GM21381 (cell line): Measurements from ENCODE around the gene P2RX3.
"Not testable (repeated sequence)": the region's sequence is repeated elsewhere in the genome, so short reads cannot be mapped to it uniquely, and the experiment has no call there.

Experiments used
- ATAC-seq: cut with Tn5 transposase; IDR thresholded peaks from one replicate; pipeline ENCODE4 v1.9.1; 2021; ENCODE audit warnings: mild to moderate bottlenecking, moderate library complexity; ENCODE audit not compliant: unreplicated experiment

Gene P2RX3

DNA sequence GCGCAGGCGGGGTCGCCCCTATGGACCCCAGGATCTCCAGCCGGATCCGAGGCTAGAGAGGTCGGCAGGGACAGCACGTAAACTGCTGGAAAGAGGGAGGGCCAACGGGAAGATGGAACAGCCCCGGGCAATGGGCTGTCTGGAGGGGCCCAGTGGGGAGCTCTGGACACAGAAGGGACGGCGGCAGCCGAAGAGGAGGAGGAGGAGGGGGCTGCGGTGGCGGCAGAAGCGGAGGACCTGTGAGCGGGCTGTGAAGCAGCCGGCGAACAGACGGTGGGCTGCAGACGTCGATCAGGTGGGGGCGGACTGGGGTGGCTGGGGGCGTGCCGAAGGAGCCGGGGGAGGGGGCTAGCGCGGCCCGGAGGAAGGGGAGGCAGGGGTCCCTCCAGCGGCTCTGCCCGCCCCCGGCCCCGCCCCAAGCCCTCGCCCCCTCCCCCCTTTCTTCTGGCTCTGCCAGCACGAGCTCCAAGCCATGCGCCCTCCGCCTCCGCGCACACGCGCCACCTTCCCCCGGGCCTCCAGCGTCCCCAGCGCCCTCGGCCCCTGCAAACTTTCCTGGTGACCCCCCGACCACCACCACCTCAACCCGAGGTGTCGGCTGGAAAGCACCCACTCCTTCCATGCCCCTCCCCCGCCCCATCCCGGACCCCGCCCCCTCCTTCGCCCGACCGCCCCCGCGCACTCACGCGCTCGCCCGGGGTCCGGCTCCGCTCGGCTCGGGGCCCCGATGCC, 13.8 kb upstream of the P2RX3 start:
- ATAC-seq = no peak

DNA sequence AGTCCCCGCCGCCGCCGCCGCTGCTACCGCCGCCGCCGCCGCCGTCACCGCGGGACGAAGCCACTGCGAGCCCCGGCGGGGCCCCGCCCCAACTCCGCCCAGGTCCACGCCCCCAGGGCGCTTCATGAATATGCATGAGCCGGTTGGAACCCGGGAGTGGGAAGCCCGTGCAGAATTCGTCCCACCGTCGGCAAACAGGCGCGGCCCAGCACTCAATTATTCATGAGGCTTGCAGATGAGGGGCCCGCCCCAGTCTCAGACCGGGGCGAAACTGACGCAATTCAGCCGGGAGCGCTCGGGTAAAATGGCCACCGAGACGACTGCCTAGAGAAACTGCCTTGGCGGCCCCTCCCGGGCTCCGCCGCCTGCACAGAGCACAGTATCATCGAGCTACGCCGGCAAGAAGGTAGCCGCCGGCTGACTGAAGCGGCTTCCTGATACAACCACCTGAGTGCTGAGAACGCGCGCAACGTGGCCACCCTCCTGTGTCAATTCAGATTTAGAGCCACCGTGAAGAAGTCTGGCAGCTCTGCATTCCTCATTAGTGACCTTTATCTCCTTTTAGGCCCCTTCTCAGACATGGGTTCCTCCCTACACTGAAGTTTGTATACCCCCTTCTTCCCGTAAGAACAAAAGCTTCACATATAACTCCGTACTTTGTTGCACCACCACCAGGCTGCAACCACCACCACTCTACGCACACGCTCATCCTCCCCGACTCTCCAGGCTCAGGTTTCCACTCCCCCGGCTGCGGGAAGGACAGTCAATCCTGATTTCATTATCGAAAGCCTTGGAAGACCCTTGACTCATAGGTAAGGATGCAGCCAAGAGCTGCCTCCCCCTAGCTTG, 13.0 kb upstream of the P2RX3 start, which contains the start of gene TNKS1BP1:
TSS of gene TNKS1BP1 (minus strand) at position 67 of the 849 bp plus-strand sequence. CDS start 3,067 bp downstream, outside the sequence.
- peak; percentile 88 for ATAC-seq

DNA sequence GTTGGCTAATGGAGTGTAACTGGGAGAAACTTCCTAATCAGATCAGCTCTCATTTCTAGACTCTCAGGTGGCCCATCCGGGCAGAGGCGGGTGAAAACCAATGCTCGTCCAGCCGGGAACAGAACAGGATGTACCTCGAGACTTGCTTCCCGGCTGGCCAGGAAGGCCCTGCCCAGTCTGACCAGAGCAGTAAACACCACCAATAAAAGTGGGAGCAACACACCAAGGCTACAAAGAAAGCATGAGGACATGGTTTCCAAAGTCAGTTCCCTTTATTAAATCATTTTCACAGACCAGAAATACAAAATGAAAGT, 12.5 kb upstream of the P2RX3 start:
- no peak for ATAC-seq

DNA sequence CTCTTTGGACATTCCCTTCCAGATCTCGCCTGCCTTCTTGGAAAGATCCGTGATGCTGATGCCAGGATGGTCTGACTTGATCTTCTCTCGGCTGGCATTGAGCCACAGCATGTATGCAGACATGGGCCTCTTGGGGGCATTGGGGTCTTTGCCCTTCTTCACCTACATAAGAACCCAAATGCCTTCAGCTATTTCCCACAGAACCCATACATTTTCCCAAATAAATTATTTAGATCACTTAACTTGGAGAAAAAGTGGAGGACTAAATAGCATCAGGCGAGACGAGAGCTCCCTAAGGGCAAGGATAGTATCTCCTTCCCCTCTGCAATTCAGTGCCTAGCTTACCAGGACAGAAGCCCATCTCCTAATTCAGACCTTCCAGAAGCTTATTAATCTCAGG, 10.4 kb upstream of the P2RX3 start:
- ATAC-seq = no peak

DNA sequence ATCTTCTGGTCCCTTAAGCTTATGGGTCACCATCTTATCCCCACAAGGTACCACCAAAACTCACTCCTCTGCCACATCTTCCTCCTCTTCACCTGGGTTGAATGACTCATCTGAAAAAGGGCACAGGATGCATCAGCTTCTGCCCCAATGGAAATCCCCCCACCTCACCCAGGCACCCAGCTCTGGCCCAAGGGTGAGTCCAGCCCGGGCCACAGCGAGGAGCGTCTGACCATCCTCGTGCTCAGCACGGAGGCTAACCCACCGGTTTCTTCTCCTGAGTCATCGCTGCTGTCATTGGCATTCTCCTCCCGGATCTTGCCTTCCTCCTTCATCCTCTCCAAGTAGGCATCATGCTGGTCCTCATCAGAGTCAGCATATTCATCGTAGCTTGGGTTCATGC, 8.1 kb upstream of the P2RX3 start:
- ATAC-seq = no peak

DNA sequence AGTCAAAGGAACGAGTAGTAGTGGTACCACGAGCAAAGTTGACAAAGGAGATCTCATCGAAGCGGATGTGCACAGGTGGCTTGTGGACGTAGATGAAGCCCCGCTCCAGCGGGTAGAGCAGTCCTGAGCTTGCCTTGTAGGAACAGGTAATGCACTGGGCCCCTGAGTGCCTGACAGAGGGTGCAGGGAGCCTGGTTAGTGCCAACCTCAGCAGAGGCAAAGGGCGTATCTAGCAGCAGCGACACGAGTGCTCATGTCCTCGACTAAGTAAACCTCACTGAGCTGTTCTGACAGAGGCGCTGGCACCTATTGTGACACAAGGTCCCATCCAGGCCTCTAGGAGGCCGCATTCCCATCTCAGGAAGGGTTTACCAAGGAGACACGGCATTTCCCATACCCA, 6.4 kb upstream of the P2RX3 start:
- ATAC-seq = no peak

DNA sequence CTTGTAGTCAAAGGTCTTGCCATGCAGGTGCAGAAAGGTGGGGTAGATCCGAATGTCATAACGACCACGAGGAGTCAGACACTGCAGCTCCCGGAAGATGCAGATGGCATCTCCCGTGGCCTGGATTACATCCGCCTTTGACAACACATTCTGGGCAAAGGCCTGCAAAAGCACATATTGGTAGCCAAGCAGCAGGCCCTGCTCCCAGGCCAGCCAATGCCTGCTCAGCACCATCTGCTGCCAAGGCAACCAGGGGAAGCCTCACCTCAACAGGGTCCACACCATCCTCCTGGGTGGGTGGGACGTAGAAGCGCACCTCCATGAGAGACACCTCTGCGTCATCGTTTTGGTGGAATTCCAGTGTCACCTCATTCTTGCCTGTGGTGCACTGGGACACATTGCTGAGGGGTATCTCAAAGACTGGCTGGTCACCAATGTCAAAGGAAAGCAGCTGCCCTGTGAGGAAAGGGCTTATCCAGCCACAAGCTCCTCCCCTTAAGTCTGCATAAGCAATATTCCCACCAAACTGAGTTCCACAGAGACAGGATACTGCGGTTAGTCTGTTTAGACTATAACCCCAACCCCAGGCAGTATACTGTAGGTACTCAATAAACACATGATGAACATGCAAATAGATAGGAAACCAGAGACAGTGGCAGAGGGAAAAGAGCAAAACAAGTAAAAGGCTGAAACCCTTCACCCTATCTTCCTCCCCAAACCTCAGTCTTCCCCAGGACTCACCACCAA, 5.3 kb upstream of the P2RX3 start:
- no peak for ATAC-seq

DNA sequence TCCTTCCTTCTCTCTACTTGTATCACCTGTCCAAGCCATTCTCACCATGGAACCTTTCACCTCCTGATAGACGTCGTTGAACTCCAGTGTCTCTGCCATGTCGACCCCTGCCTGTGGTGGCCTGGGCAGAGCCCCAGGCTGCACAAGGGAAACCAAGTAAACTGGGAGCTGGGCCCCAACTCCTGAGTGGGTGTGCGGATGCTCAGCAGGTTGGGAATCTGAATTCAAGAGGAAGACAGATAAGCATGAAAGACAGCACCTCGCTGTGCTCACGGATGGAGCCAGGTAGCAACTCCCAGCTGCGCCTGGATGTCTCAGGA, 3.2 kb upstream of the P2RX3 start:
- ATAC-seq = peak; percentile 4

DNA sequence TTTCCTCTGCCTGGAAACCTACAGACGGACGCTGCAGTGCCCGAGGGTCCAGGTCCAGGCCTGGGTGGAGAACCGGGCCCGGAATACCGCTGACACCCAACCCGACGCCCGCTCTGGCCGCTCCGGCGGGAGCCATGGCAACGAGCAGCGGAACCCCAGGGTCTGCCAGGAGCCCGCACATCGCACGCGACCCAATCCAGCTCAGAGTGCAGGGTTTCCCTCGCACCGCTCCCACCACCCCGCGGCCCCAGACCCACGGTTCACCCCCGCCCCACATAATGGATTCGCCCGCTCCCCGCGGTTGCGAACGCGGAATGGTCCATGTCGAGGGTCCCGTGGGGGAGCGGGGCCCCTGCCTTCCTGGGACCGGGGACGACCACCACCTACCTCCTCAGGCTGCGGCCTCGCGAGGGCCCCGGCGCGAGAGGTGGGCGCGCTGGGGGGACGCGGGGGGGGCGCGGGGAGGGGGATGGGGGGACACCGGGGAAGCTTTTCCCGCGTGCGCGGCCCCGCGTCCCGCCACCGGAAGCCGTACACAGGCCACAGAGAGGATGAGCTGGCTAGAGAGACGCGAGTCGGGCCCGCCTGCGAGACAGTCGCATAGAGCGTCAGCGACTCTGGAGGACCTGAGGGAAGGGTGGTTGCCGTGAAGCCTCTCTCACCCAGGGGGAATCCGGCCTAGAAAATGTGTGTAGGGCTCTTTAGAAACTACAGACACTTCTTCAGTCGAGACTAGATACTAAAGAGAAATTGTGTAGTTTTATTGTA, 2.6 kb upstream of the P2RX3 start, which contains the start of gene SSRP1:
TSS of gene SSRP1 (minus strand) at position 550 of the 768 bp plus-strand sequence. CDS start 771 bp downstream, outside the sequence.
- ATAC-seq = peak; percentile 98

DNA sequence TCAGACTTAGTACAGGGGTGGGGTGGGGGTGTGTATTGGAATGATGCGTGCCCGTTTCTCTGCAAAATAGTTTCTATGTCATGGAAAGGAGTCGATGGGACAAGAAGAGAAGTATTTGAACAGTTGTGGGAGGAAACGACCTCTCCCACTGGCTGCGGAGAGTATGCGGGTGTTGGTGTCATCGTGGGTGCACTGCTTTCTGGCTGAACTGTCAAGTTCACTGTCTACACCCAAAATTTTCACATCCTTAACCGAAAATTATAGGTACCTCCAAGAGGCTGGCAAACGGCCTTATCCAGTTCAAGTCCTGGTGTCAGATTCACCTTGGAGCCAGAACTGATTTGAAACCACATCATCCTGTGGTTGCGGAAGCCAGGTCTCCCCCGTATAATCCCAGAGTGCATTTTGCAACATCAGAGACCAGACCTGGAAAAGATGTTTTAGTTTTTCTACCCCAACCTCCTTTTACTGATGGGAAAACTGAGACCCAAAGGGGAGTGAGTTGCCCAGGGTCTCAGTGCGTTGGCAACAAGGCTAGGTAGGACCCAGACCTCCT, 2.0 kb upstream of the P2RX3 start:
- ATAC-seq = no peak

DNA sequence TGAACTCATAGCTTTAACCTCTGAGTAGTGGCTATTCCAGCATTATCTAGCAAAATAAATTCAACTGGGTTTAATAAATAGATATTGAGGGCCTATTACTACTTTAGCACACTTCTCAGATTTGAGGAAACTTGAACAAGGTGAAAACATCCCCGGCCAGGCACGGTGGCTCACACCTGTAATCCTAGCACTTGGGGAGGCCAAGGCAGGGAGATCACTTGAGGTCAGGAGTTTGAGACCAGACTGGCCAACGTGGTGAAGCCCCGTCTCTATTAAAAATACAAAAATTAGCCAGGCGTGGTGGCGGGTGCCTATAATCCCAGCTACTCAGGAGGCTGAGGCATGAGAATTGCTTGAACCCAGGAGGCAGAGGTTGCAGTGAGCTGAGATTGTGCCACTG, 1.3 kb upstream of the P2RX3 start:
- ATAC-seq = not testable (repeated sequence)

DNA sequence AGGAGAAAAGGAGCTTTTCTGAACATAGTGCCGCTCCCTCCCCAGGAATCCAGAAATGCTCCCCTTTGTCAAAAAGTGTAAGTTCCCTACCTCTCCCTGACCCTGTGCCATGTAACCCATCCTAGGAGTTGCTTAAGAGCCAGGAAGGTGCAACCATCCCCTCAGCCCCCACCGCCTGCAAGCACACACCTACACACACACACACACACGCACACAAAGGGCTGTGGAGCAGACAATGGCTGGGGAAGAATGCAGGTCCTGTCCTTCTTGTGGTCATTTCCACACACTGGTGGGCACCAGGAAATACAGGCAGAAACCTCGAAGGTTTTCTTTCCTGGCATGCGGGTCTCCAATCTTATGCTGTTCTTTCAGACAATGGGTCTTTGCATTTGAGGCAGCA, 1.2 kb downstream of the P2RX3 start:
- ATAC-seq = no peak

DNA sequence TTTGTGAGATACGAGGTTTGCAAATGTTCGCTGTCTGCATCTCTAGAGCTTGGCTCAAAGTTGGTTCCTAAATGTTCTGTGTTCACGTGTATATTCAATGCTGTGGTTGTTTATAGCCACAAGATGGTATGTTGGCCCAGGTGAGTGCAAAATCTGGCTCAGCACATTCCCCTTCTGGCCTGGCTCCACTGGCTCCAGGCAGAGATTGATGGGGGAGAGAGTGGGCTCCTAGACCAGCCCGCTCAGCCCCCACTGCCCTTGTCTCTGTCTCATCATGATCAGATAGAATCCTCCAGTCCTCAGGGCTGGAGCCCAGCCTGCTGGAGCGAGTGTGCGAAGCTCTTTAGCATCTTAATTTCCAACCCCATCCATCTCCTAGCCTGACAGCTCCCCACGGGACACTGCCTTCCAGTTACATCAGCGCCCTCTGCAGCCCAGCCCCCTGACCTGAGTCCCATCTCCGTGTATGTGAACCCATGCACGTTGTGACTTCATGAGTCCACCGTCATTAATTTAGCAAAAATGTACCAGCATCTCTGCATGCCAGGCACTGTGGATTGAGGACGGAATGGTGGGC, 2.0 kb downstream of the P2RX3 start:
- no peak for ATAC-seq

DNA sequence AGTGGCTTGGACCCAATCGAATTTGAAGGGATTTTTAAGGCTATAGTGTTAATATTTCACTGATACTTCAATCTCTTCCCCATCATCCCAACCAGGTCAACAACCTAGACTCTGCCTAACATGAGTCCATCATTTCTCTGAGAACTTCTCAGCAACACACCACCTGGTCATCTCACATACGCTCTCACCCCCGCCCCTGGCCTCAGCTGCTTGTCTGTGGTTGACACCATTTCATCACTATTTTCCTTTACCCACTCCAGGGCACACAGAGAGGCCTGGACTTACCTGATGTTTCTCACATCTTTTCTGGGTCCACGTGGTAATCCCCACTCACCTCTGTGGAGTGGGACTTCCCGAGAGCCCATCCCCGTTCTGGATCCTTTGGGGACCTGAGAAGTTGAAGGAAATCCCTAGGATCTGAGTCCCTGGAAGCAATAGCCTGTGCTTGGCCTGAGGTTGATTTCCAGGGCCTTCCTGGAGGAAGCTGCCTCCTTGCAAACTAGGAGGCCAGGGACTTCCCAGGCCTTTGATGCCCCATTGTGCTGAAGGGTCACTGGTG, 3.2 kb downstream of the P2RX3 start:
- no peak for ATAC-seq

DNA sequence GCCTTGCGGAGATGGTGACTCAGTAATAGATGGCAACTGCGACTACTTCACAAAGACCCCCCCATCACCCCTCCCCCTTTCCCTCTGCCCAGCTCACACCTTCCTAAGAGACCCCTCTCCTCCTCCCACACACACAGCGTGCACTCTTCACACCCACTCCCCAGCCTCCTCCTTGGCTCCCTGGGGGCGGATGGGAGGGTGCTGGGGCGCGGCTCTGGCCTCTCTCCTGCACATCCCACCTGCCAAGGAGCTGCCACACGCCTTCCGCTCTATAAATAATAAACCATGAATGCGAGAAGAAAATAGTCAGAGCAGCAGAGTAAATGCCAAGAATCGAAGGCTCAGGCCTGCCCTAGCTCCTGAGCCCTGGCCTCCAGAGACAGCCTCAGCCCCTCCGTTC, 4.5 kb downstream of the P2RX3 start:
- no peak for ATAC-seq

DNA sequence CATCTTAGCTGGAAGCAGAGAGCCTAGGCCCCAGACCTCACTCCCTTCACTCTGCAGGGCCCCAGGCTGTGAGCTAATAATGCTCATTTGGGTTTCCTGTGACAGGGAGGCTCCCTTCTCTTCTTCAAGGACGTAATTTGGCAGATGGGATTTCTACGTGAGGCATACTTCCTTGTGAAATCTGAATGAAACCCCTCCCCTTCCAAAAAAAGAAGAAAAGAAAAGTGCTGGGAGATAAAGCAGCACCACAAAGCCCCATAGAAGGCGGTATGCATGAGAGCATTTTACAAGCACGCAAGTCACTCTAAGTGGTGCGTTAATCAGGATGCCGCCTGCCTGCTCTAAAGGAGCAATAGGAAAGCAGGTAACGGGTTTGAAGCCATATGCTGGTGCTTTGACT, 5.7 kb downstream of the P2RX3 start:
- ATAC-seq = no peak

DNA sequence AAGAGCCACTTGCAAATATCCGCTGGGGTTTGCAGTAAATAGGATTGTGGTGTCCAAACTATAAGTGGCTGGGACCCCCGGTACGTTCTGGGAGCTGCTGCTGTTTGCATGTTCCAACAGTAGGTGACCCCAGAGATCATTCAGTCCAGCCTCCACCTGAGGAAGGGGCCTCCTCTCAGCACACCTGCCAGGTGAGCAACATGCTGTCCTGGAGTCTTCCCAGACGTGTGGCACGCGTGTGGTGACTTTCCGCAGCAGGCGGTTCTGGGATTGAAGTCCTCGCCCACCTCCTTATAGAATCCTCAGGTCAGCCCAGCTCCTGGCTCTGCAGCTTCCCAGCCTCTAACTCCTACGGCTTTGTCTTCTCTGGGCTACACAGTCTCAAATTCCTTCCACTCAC, 6.7 kb downstream of the P2RX3 start:
- no peak for ATAC-seq

DNA sequence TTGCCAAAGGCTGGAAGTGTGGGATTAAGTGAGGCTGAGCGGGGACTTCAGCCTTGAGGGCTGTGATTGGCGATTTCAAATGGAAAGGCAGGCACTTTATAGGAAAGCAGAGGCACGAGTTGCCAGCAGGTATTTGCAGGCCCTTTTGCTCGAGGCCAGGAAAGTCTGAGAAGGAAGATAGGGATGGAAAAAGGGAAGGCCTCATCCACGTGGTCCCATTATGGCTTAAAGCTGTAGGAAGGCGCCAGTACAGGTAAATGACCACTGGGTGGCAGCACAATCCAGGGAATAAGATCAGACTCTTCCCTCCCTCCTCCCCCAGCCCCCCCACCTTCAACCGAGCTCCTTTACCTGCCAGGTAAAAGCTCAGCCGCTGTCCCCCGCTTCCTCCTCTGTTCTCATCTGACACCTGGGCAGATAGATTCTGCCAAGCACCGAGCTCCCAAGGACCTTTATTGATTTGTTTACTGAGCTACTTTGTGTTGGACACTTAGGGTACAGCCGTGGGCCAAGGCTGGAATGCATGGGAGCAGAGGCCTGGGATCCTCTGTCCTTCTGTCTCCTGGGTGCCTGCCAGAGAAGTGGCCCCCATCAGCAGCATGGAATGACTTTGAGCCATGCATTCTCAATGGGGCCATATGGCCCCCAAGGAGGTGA, 7.5 kb downstream of the P2RX3 start:
- ATAC-seq = peak; percentile 61

DNA sequence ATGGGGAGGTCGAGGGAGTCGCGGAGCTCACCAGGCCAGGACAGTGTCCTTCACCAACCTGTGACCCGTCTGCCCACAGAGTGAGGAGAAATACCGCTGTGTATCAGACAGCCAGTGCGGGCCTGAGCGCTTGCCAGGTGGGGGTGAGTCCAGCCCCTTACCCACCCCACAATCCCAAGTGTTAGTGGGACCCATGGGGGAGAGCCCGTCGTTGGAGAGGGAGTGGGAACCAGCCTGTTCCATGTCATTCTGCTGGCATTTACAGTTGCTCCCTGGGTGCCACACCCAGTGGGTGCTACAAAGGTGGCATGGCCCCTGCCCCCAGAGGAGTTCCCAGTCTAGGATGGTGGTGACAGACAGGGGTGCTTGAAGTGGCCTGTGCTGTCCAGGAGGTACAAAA, 9.2 kb downstream of the P2RX3 start:
- ATAC-seq = no peak
